Motor neuron (in vitro differentiated cells): Measurements from ENCODE around the gene HSPD1. TPM values are rescaled to one million over a fixed set of nuclear protein-coding genes. Genes with fewer than 3 reads are reported as not detected.
A peak's percentile ranks its signal among the peaks of the same experiment; 100 is the strongest.

Experiments
- ATAC-seq, 8 experiments: fragments of 200-7000 bp; cut with Tn5 transposase; replicated peaks in 6 of 8; 2 replicates each; pipeline ENCODE4 v1.8.0; 2021; ENCODE audit warnings: mild to moderate bottlenecking in 8 of 8, moderate library complexity in 8 of 8
- H3K27ac ChIP-seq, 2 donors: fragments of 250-450 bp; sonication (Bioruptor Pico); 2 replicates each; pipeline ENCODE4 v1.9.0; 2021; ENCODE audit warnings: antibody characterized with exemption in 2 of 2, mild to moderate bottlenecking in 2 of 2, moderate library complexity in 1 of 2
- H3K4me1 ChIP-seq, 2 donors: fragments of 250-450 bp; sonication (Bioruptor Pico); replicated peaks in 1 of 2; 2 replicates each; pipeline ENCODE4 v1.6.1; 2021; ENCODE audit warnings: antibody characterized with exemption in 2 of 2, mild to moderate bottlenecking in 2 of 2, moderate library complexity in 1 of 2
- H3K4me3 ChIP-seq, 5 donors: fragments of 250-450 bp; sonication (Bioruptor Pico); 2 replicates each; pipeline ENCODE4 v1.9.0; 2021; ENCODE audit warnings: antibody characterized with exemption in 5 of 5, mild to moderate bottlenecking in 5 of 5, moderate library complexity in 4 of 5
- WGBS, 10 experiments: fragments of 450-650 bp; shearing (Covaris generic); methylation state at CpG; one replicate each; pipeline ENCODE4 v1.0.0; 2022; 5-methylcytosine and 5-hydroxymethylcytosine counted together
- in situ Hi-C, 9 experiments: fragments of 400-800 bp; cut with MboI; loops; one replicate each; pipeline ENCODE4 v1.15.0; 2021; ENCODE audit warnings: low sequenced_read_pairs in 9 of 9, low pct_unique_long_range_greater_than_20kb in 2 of 9; ENCODE audit not compliant: unreplicated experiment in 9 of 9
- total RNA-seq, 8 experiments: library from RNA; unstranded; fragments of 300-600 nt; gene quantifications; 2 replicates each; pipeline versions ENCODE4 v1.2.3 to v1.2.4, GENCODE V29; 2022

Gene HSPD1
- total RNA-seq, 8 experiments from 2014 or later: 268 to 960 (median 288) TPM

DNA sequence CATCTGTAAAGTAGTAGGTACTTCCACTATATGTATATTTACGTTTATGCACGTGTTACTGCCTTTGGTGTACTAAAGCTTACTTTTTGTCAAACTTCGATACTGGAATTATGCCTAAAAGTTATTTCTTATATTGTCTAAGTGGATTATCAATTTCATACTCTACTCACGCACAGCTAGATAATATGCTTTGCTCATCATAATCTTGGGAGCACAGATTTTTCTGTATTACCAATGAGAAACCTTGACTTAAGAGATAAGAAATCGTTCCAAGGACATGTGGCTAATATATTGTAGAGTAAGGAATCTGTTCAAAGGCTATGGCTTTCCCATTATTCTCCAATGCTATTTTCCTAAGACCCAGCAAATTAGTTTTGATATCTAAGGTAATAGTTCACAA lies 7.0 kb upstream of the HSPD1 start:
- Histone ChIP-seq H3K4me1 (peaks cover 1 to 4% of the 10 kb centered on the region in 2 donors), H3K27ac (no peak overlapping the region), H3K4me3 (no peak overlapping the region)
- in situ Hi-C loops: no loop called here
- ATAC-seq: no peak
- WGBS, 10 experiments: 80 to 100% (median 96%) methylated on average over 1 to 5 of the region's 5 CpGs

DNA sequence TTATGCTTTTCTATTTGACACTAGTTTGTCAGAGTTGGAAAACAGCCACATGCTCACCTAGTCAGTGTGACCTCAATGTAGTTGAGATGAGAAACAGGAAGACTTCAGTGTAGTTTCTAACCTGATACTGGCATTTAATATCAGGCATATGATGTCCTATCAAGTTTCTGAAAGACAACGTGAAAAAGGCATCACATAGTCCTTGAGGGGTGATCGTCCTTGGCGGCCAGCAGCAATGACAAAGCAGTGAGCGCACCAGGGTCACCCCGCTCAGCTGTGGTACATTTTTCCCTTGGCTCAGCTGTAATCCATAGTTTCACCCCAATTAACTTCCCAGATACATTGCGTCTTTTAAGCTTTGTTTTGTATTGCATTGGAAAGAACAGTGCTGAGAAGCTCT lies 4.9 kb upstream of the HSPD1 start:
- H3K4me3 ChIP-seq: no peak overlapping the region
- no peak for ATAC-seq
- peaks cover 4 to 9% of the 10 kb centered on the region in 2 donors for H3K4me1 ChIP-seq
- H3K27ac ChIP-seq: no peak overlapping the region
- 50 to 100% (median 91%) methylated on average over 1 to 6 of the region's 6 CpGs; no CpG with 5 or more reads in 3 of the 10 experiments for whole genome bisulfite sequencing, 10 experiments
- in situ Hi-C loops: no loop called here

- WGBS, 10 experiments: 90 to 100% methylated on average over 2 of the region's 2 CpGs; no CpG with 5 or more reads in 8 of the 10 experiments
- H3K4me1 ChIP-seq: peaks cover 4 to 9% of the 10 kb centered on the region in 2 donors
- no peak overlapping the region for H3K27ac ChIP-seq
- no peak for ATAC-seq
- H3K4me3 ChIP-seq: no peak overlapping the region
- in situ Hi-C loops: no loop called here
Measured at GRCh38 chr2:197504000-197504399, 4.4 kb upstream of the HSPD1 start.

DNA sequence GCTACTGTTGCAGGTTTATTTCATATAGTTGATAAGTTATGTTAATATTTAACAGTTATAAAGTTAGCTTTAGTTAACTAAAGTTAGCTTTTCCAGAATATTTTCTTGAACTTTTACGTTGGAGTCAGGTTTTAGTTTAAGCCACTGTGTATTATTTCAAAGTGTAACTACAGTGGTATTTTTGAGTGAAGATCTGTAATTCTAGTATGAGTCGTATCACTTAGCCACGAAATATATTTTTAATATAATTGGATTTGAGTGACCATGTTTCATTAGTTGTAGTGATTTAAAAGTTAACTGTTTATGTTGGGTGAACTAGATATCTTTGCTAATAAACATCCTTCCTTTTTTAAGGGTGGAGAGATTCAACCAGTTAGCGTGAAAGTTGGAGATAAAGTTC lies 3.0 kb upstream of the HSPD1 start:
- in situ Hi-C loops: no loop called here
- 25 to 97% (median 84%) methylated on average over 1 to 4 of the region's 4 CpGs for WGBS, 10 experiments

DNA sequence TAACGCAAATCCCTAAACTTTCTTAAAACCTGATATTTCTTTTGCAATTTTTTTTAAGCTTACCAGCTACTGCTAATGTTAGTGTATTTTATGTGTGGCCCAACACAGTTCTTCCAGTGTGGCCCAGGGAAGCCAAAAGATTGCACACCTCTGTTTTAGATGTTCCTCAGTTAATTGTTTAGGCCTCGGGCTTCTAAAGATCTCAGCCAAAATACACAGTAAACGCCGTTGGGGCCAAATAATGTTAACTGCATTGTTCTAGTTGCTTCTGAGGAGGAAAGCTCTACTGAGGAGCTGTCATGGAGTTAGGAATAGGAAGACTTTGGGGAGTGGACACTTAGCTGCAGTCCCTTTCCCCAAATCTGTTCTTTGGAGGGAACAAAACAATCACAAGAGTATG lies 2.6 kb upstream of the HSPD1 start:
- peaks cover 9 to 20% of the 10 kb centered on the region in 2 donors for H3K4me1 ChIP-seq
- H3K4me3 ChIP-seq: peak overlapping the region in 2 of 5 donors; percentile 74 to 83
- no peak overlapping the region for H3K27ac ChIP-seq
- 46 to 89% (median 67%) methylated on average over 1 to 4 of the region's 4 CpGs; no CpG with 5 or more reads in 2 of the 10 experiments for WGBS, 10 experiments
- in situ Hi-C loops: no loop called here
- ATAC-seq: no peak

More for the DNA sequence above, 3.0 kb upstream of the HSPD1 start:
- H3K4me1 ChIP-seq: peaks cover 8 to 16% of the 10 kb centered on the region in 2 donors
- no peak for ATAC-seq
- no peak overlapping the region for H3K4me3 ChIP-seq
- H3K27ac ChIP-seq: no peak overlapping the region

GRCh38 chr2:197500503-197501131 lies 977 bp upstream of the HSPD1 start:
- peak in 7 of 8 experiments; percentile 0 to 16 (median 11) for ATAC-seq
- WGBS, 10 experiments: 0 to 7% (median 0%) methylated on average over 1 to 21 of the region's 30 CpGs
- H3K4me3 ChIP-seq: peak overlapping the region; percentile 43 to 83 (median 70)
- H3K27ac ChIP-seq: peak overlapping the region; percentile 93 to 97
- in situ Hi-C loops: no loop called here
- H3K4me1 ChIP-seq: peaks cover 13 to 25% of the 10 kb centered on the region in 2 donors

- in situ Hi-C loops: no loop called here
- peaks cover 13 to 25% of the 10 kb centered on the region in 2 donors for H3K4me1 ChIP-seq
- peak; percentile 2 to 19 (median 12) for ATAC-seq
- peak overlapping the region; percentile 73 to 97 for H3K27ac ChIP-seq
- peak overlapping the region; percentile 43 to 83 (median 70) for H3K4me3 ChIP-seq
- WGBS, 10 experiments: 0 to 6% (median 1%) methylated on average over 1 to 33 of the region's 46 CpGs; no CpG with 5 or more reads in 1 of the 10 experiments
Measured at GRCh38 chr2:197498937-197499593, 575 bp downstream of the HSPD1 start.

GRCh38 chr2:197498235-197498936 lies 1.3 kb downstream of the HSPD1 start:
- Histone ChIP-seq H3K4me3 (peak overlapping the region; percentile 43 to 83 (median 70)), H3K27ac (peak overlapping the region; percentile 73 to 97), H3K4me1 (peaks cover 13 to 25% of the 10 kb centered on the region in 2 donors)
- no peak for ATAC-seq
- 0 to 7% (median 1%) methylated on average over 1 to 14 of the region's 14 CpGs for WGBS, 10 experiments
- in situ Hi-C loops: no loop called here

- peaks cover 13 to 25% of the 10 kb centered on the region in 2 donors for H3K4me1 ChIP-seq
- peak overlapping the region in 3 of 5 donors; percentile 55 to 83 (median 74) for H3K4me3 ChIP-seq
- no peak overlapping the region for H3K27ac ChIP-seq
- 0 to 100% (median 62%) methylated on average over 1 to 2 of the region's 2 CpGs; no CpG with 5 or more reads in 2 of the 10 experiments for WGBS, 10 experiments
- no peak for ATAC-seq
- in situ Hi-C loops: no loop called here
Measured at GRCh38 chr2:197497326-197497725, 2.3 kb downstream of the HSPD1 start.

GRCh38 chr2:197496695-197497094 lies 2.9 kb downstream of the HSPD1 start:
- Histone ChIP-seq H3K4me1 (peaks cover 12 to 21% of the 10 kb centered on the region in 2 donors), H3K4me3 (peak overlapping the region in 1 of 5 donors; percentile 83), H3K27ac (no peak overlapping the region)
- in situ Hi-C loops: no loop called here
- no peak for ATAC-seq

DNA sequence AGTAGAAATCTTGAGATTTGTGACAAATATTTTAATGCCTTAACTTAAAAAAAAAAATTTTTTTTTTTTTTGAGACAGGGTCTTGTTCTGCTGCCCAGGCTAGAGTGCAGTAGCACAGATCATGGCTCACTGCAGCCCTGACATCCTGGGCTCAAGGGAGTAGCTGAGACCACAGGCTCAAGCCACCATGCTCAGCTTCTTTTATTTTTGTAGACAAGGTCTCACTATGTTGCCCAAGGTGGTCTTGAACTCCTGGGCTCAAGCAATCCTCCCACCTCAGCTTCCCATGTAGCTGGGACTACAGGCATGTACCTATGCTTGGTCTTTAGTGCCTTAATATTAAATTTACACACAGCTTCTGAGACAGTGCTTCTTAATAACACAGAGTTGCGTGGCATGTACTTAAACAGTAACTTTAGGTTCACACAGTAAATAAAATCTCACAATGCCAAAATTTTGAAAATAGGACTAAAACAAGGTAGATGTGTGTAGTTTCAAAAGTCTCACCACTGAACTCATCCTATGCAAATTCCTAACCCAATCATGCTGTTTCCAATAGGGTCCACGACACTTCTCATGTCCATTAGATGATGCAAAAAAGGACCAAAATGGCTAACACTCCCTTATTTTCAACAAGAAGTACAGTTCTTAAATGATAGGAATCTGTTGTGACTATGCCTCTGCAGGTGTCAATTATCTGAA lies 4.1 kb downstream of the HSPD1 start:
- no peak overlapping the region for H3K4me3 ChIP-seq
- WGBS, 10 experiments: 75 to 100% (median 92%) methylated on average over 1 to 2 of the region's 2 CpGs; no CpG with 5 or more reads in 3 of the 10 experiments
- no peak overlapping the region for H3K27ac ChIP-seq
- no peak for ATAC-seq
- H3K4me1 ChIP-seq: peaks cover 8 to 16% of the 10 kb centered on the region in 2 donors
- in situ Hi-C loops: no loop called here

DNA sequence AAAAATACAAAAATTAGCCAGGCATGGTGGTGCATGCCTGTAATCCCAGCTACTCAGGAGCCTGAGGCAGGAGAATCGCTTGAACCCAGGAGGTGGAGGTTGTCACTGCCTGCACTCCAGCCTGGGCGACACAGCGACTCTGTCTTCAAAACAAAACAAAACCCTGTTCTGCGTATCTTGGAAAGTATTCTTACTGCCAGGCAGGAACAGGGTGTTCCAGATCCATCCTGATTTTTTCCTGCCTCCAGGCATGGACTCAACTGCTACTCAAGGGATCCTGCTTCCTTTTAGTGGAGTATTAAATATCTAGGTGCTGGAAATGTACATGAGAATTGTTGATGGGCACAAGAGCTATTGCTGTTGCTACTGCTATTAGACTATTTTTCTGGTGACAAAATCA lies 12.3 kb downstream of the HSPD1 start:
- Histone ChIP-seq H3K4me1 (no peaks in the 10 kb centered on the region), H3K27ac (no peak overlapping the region), H3K4me3 (no peak overlapping the region)
- ATAC-seq: no peak
- WGBS, 10 experiments: 100% methylated on average over 1 to 4 of the region's 4 CpGs; no CpG with 5 or more reads in 6 of the 10 experiments
- in situ Hi-C loops: no loop called here

DNA sequence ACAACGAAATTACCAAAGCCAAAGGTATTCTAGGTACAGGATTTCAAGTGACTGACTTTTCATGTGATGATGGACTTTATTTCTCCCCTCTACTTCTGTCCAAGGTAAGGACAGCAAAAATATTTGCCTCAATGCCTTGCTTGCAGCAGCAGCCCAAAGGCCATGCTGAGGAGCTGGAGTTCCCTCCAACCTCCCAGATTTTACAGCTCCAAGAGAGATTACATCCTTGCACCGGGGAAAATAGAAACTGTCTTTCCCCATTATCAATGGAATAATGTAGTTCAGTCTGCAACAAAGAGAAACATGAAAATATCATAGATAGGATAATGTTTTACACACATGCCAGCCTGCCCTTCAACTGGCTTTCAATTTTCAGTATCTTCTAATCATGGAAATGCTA lies 13.5 kb downstream of the HSPD1 start:
- ATAC-seq: no peak
- in situ Hi-C loops: no loop called here
- Histone ChIP-seq H3K4me1 (no peaks in the 10 kb centered on the region), H3K27ac (no peak overlapping the region), H3K4me3 (no peak overlapping the region)
- 78 to 100% (median 100%) methylated on average over 1 to 2 of the region's 2 CpGs; no CpG with 5 or more reads in 1 of the 10 experiments for WGBS, 10 experiments
